ENCODE measurements around the gene NCDN.

Gene NCDN

GRCh38 chr1:35594005-35594760 is 36.6 kb downstream of the NCDN start:
- no peak overlapping the region for H2AFZ ChIP-seq (ENCODE audit: low read depth, low read length)
- no peaks in the 10 kb centered on the region for H3K79me2 ChIP-seq (ENCODE audit: insufficient read depth, low read length)
- no peaks in the 10 kb centered on the region for H3K27me3 ChIP-seq (ENCODE audit: insufficient read depth, low read length, poor library complexity)
- no peak overlapping the region for H3K9ac ChIP-seq (ENCODE audit: low read depth, low read length)
- no peak overlapping the region for H3K4me3 ChIP-seq (ENCODE audit: low read depth in 1 of 2, low read length in 2 of 2)
- no peak overlapping the region for H3K27ac ChIP-seq (ENCODE audit: low read length)
- ATAC-seq (ENCODE audit: insufficient read depth, low read depth) (no peak), DNase-seq (no peak)
- H4K20me1 ChIP-seq (ENCODE audit: insufficient read depth, low read length) = no peaks in the 10 kb centered on the region
- TF ChIP-seq CTCF (IDR thresholded peaks at IDR 0.05; ENCODE audit: borderline replicate concordance, extremely low read depth, low read length, poor library complexity, severe bottlenecking) (no peak), EZH2 (IDR thresholded peaks at IDR 0.05; ENCODE audit: borderline replicate concordance, low read depth, low read length, severe bottlenecking) (no peak)
- H3K36me3 ChIP-seq (ENCODE audit: insufficient read depth, low read length) = peaks cover 24% of the 10 kb centered on the region
- H3K9me3 ChIP-seq (ENCODE audit: insufficient read depth, low read length, severe bottlenecking) = no peaks in the 10 kb centered on the region
- peaks cover 3% of the 10 kb centered on the region; the same call in 1 of the 2 replicates for H3K4me1 ChIP-seq (ENCODE audit: insufficient read depth, low read length)
- H3K4me2 ChIP-seq (ENCODE audit: insufficient read depth, low read length) = no peak overlapping the region

GRCh38 chr1:35595684-35596083 is 38.1 kb downstream of the NCDN start:
- H3K79me2 ChIP-seq (ENCODE audit: insufficient read depth, low read length) = no peaks in the 10 kb centered on the region
- no peak overlapping the region for H3K4me2 ChIP-seq (ENCODE audit: insufficient read depth, low read length)
- TF ChIP-seq EZH2 (IDR thresholded peaks at IDR 0.05; ENCODE audit: borderline replicate concordance, low read depth, low read length, severe bottlenecking) = no peak
- peaks cover 35% of the 10 kb centered on the region for H3K36me3 ChIP-seq (ENCODE audit: insufficient read depth, low read length)
- no peaks in the 10 kb centered on the region for H3K27me3 ChIP-seq (ENCODE audit: insufficient read depth, low read length, poor library complexity)
- H3K9ac ChIP-seq (ENCODE audit: low read depth, low read length) = no peak overlapping the region
- H2AFZ ChIP-seq (ENCODE audit: low read depth, low read length) = no peak overlapping the region
- no peak overlapping the region for H3K27ac ChIP-seq (ENCODE audit: low read length)
- ATAC-seq (ENCODE audit: insufficient read depth, low read depth) (0 out of 3 replicates have a peak, but pooled peaks have one; percentile 14), DNase-seq (no peak)
- no peaks in the 10 kb centered on the region for H4K20me1 ChIP-seq (ENCODE audit: insufficient read depth, low read length)
- no peak overlapping the region for H3K4me3 ChIP-seq (ENCODE audit: low read depth in 1 of 2, low read length in 2 of 2)
- peaks cover 3% of the 10 kb centered on the region; the same call in 1 of the 2 replicates for H3K4me1 ChIP-seq (ENCODE audit: insufficient read depth, low read length)
- no peaks in the 10 kb centered on the region for H3K9me3 ChIP-seq (ENCODE audit: insufficient read depth, low read length, severe bottlenecking)

- H2AFZ ChIP-seq (ENCODE audit: low read depth, low read length) = no peak overlapping the region
- H3K9me3 ChIP-seq (ENCODE audit: insufficient read depth, low read length, severe bottlenecking) = no peaks in the 10 kb centered on the region
- H3K4me3 ChIP-seq (ENCODE audit: low read depth in 1 of 2, low read length in 2 of 2) = no peak overlapping the region
- no peak overlapping the region for H3K27ac ChIP-seq (ENCODE audit: low read length)
- peaks cover 48% of the 10 kb centered on the region for H3K36me3 ChIP-seq (ENCODE audit: insufficient read depth, low read length)
- no peak overlapping the region for H3K9ac ChIP-seq (ENCODE audit: low read depth, low read length)
- H3K27me3 ChIP-seq (ENCODE audit: insufficient read depth, low read length, poor library complexity) = no peaks in the 10 kb centered on the region
- no peak for ATAC-seq (ENCODE audit: insufficient read depth, low read depth)
- TF ChIP-seq EZH2 (IDR thresholded peaks at IDR 0.05; ENCODE audit: borderline replicate concordance, low read depth, low read length, severe bottlenecking) (no peak), CTCF (IDR thresholded peaks at IDR 0.05; ENCODE audit: borderline replicate concordance, extremely low read depth, low read length, poor library complexity, severe bottlenecking) (no peak)
- no peak overlapping the region for H3K4me2 ChIP-seq (ENCODE audit: insufficient read depth, low read length)
- H3K79me2 ChIP-seq (ENCODE audit: insufficient read depth, low read length) = no peaks in the 10 kb centered on the region
- no peaks in the 10 kb centered on the region for H3K4me1 ChIP-seq (ENCODE audit: insufficient read depth, low read length)
- DNase-seq = no peak
- H4K20me1 ChIP-seq (ENCODE audit: insufficient read depth, low read length) = no peaks in the 10 kb centered on the region
Observed at GRCh38 chr1:35597870-35598269, 40.3 kb downstream of the NCDN start.

GRCh38 chr1:35598895-35599294 is 41.3 kb downstream of the NCDN start:
- no peak for ATAC-seq (ENCODE audit: insufficient read depth, low read depth)
- Histone ChIP-seq H3K27ac (ENCODE audit: low read length) (no peak overlapping the region), H3K79me2 (ENCODE audit: insufficient read depth, low read length) (no peaks in the 10 kb centered on the region), H3K36me3 (ENCODE audit: insufficient read depth, low read length) (peaks cover 58% of the 10 kb centered on the region), H3K4me3 (ENCODE audit: low read depth in 1 of 2, low read length in 2 of 2) (no peak overlapping the region), H3K27me3 (ENCODE audit: insufficient read depth, low read length, poor library complexity) (no peaks in the 10 kb centered on the region), H3K9me3 (ENCODE audit: insufficient read depth, low read length, severe bottlenecking) (no peaks in the 10 kb centered on the region), H4K20me1 (ENCODE audit: insufficient read depth, low read length) (no peaks in the 10 kb centered on the region; the same call in 1 of the 2 replicates), H3K4me2 (ENCODE audit: insufficient read depth, low read length) (no peak overlapping the region), H3K4me1 (ENCODE audit: insufficient read depth, low read length) (no peaks in the 10 kb centered on the region), H3K9ac (ENCODE audit: low read depth, low read length) (no peak overlapping the region), H2AFZ (ENCODE audit: low read depth, low read length) (no peak overlapping the region)
- TF ChIP-seq CTCF (IDR thresholded peaks at IDR 0.05; ENCODE audit: borderline replicate concordance, extremely low read depth, low read length, poor library complexity, severe bottlenecking) (no peak), EZH2 (IDR thresholded peaks at IDR 0.05; ENCODE audit: borderline replicate concordance, low read depth, low read length, severe bottlenecking) (no peak)
- no peak for DNase-seq
